K562 (cell line): ENCODE measurements around the gene CCDC18. TPM values are rescaled to one million over a fixed set of nuclear protein-coding genes. Genes with fewer than 3 reads are reported as not detected.

ENCODE experiments used
- BCLAF1 ChIP-seq, 2 experiments: fragments of 450-650 bp in 1 of 2; IDR thresholded peaks; 2 replicates each; pipeline ENCODE4 v1.6.1; 2011 to 2017; ENCODE audit warnings: low read depth in 2 of 2, antibody characterized with exemption in 1 of 2, borderline replicate concordance in 1 of 2, low read length in 1 of 2, mild to moderate bottlenecking in 1 of 2, mixed read lengths in 1 of 2; ENCODE audit not compliant: control insufficient read depth in 1 of 2
- CCNT2 ChIP-seq: IDR thresholded peaks from 2 replicates; pipeline ENCODE4 v1.6.1; 2011; ENCODE audit warnings: borderline replicate concordance, low read depth, mild to moderate bottlenecking, moderate library complexity, mixed read lengths, low read length; ENCODE audit not compliant: insufficient read length; ENCODE audit errors: extremely low read depth
- NFIX ChIP-seq: fragments of 250-450 bp; sonication (Bioruptor Pico); IDR thresholded peaks from 2 replicates; pipeline ENCODE4 v1.4.0; 2020; ENCODE audit warnings: low read depth, mild to moderate bottlenecking, moderate library complexity
- NR2C2 ChIP-seq, 2 experiments: fragments of 200-800 bp in 1 of 2; sonication (Bioruptor generic) in 1 of 2; sonication (generic) in 1 of 2; formaldehyde crosslinking in 1 of 2; IDR thresholded peaks; 2 replicates each; pipeline versions ENCODE4 v1.6.1 to v1.8.0; 2016 to 2022; ENCODE audit warnings: mild to moderate bottlenecking in 1 of 2, missing compliant biosample characterization in 1 of 2, missing genetic modification characterization in 1 of 2, missing genetic modification reagents in 1 of 2
- ZBTB40 ChIP-seq, 2 experiments: fragments of 450-650 bp in 1 of 2; sonication (generic) in 1 of 2; formaldehyde crosslinking in 1 of 2; IDR thresholded peaks; 2 replicates each; pipeline versions ENCODE4 v1.7.1 to v1.9.0; 2016 to 2022; ENCODE audit warnings: inconsistent platforms in 1 of 2, mild to moderate bottlenecking in 1 of 2, missing genetic modification reagents in 1 of 2
- ZNF212 ChIP-seq: fragments of 450-650 bp; formaldehyde crosslinking; IDR thresholded peaks from 2 replicates; pipeline ENCODE4 v1.4.0; 2020; ENCODE audit warnings: mild to moderate bottlenecking
- ZNF324 ChIP-seq: fragments of 250-450 bp; sonication (Bioruptor Pico); IDR thresholded peaks from 2 replicates; pipeline ENCODE4 v1.4.0; 2020; ENCODE audit warnings: mild to moderate bottlenecking
- polyA plus RNA-seq, 8 experiments: library from polyadenylated mRNA; depleted of rRNA in 4 of 8; stranded (reverse) in 5 of 8; unstranded in 3 of 8; fragments of >200 nt; fragmentation: Nextera tagmentation in 2 of 8; fragmentation: Illumina TruSeq in 1 of 8; extraction: Ambion mirVana in 2 of 8; extraction: Trizol in 1 of 8; gene quantifications; 2 replicates each; pipeline versions ENCODE4 v1.2.1 to v1.2.3, GENCODE V29; 2011 to 2014; ENCODE audit warnings: inconsistent platforms in 1 of 8, missing spikeins in 1 of 8
- total RNA-seq, 7 experiments: library from RNA; depleted of rRNA in 6 of 7; stranded (reverse); fragments of >200 nt in 6 of 7; fragmentation: Illumina TruSeq in 2 of 7; extraction: Trizol in 2 of 7; gene quantifications; 2 replicates each; pipeline versions ENCODE4 v1.2.1 to v1.2.3, GENCODE V29; 2011 to 2021; ENCODE audit warnings: low replicate concordance in 1 of 7

Gene CCDC18
- total and polyA plus RNA-seq, 9 of the 15 experiments (the other 6 are each of a cell fraction or from before 2014, with no cell fraction given) = 19.5 to 34.2 (median 24.3) TPM

- no peak for TF ChIP-seq ZBTB40 (IDR thresholded peaks at IDR 0.05)
- no peak for TF ChIP-seq ZBTB40 (CRISPR knock-in tag; IDR thresholded peaks at IDR 0.05)
- no peak for TF ChIP-seq ZNF324
- no peak for TF ChIP-seq CCNT2
- no peak for TF ChIP-seq BCLAF1 (IDR thresholded peaks at IDR 0.05; ENCODE audit: borderline replicate concordance in 1 of 2, control insufficient read depth in 1 of 2, low read depth in 2 of 2, low read length in 1 of 2)
- no peak for TF ChIP-seq ZNF212
- no peak for TF ChIP-seq NFIX (CRISPR knock-in tag)
- TF ChIP-seq NR2C2 (CRISPR knock-in tag; IDR thresholded peaks at IDR 0.05) = no peak
- no peak for TF ChIP-seq NR2C2 (tag; IDR thresholded peaks at IDR 0.05)
These were observed 141.2 kb downstream of the CCDC18 start (continued) for GRCh38 chr1:93321720-93322119.
